CMK (cell line): ENCODE measurements around the gene CNTNAP4.

Source experiments
- DNase-seq: peaks from one replicate; pipeline ENCODE4 v3.0.0-alpha.2; 2010; ENCODE audit warnings: low read depth

CNTNAP4 gene

DNA sequence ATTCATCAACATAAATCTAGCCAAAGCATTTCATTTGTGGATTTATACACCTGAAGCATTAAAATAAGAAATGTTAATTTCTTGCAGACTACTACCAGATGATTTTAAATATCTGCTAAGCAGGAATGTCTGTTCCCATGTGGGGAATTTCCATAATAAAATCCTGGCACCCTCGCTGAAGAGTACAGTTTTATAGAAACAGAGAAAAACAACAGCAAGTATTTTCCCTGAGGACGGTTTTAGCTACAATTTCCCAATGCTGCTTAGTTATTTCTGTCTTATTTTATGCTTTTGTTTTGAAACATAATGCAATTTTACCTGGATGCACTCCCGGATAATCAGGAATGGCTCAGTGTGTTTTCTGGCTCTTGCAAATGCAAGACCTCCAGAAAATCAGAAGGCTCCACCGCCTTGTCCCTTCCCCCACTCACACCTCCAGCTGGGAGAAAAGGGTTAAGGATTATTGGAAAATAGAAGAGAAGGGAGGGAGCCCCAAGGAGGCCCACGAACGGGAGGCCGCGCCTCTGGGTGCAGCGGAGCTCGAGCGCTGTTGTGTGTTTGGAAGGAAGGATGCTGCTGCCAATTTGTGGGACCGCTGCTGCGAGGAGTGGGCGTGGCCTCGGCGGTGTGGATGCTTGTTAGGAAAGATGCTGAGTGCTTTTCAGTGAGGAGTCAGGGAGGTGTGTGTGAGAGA is at the start of gene CNTNAP4:
CNTNAP4 (plus strand) TSS at position 657 of the 694 bp plus-strand sequence. CDS start 262 bp downstream, outside the sequence.
- DNase-seq = no peak

DNA sequence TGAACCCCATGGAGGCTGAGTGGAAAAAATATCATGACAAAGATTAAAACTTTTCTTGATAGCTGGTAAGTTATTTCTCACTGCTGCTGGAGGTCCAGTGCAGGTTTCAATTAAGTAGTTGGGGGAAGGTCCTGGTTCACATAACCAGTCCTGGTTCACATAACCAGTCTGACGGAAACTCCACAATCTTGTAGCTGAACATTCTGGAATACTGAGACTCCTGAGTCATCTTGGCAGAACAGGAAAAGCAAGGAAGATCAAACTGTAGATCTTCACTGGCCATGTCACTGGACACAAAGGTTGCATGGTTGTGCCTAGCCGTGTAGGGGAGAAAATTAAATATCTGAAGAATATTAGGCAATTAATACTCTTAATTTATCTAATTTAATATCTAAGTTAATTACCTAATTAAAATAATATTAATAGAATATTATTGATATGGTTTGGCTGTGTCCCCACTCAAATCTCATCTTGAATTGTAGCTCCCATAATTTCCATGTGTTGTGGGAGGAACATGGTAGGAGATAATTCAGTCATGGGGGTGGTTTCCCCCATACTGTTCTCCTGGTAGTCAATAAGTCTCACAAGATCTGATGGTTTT is 48.6 kb upstream of the CNTNAP4 start:
- no peak for DNase-seq

DNA sequence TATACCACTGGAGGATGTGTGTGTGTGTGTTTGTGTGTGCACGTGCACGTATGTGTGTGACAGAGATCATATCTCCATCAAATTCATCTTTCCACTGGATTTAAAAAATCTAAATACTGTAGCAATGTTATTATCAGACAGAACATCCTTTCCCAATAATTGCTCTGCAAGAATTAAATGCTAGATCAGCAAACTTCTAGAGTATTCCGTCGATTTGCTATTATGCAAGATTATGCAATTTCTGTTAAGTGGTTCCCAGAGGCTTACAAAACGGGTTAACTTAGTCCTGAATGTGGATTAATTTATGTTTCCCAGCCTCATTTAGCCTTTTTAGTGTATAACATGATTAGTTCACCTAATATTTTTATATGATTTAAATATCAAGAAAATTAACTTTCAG is 44.5 kb upstream of the CNTNAP4 start:
- DNase-seq = no peak

DNA sequence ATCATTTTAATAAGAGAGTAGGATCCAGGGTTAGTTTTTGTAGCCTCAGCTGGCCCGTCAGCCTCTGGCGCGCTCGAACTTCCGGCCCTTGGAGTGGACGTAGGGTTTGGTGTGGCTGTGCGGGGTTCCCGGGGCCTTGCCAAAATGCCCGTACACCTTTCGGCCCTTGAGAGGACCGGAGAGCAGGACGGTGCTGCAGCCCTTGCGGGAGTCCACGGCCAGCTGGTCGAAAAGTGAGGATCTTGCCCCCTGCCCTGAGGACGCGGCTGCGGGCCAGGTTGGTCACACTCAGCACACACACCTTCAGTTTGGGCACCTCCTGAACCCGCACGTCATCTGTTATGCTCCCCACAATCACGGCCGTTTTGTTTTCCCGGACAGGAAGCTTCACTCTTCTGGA is 42.2 kb upstream of the CNTNAP4 start:
- no peak for DNase-seq

DNA sequence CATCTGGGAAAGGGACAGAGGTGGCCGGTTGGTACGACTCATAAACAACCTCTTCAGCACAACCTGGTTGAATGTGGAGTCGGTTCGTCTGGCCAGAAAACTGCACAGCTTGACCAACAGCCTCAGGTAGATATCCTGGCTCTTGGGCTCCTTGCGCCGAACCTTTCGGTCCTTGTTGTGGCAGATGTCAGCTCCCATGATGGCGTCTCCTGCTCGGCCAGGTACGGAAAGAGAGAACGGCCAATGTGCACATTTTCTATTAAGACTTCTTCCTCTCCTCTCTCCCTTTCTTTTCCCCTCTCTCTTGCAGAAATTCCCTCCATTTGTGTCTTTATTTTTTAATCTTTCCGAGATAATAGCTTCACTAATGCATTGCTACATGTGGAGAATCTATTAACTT is 41.8 kb upstream of the CNTNAP4 start:
- no peak for DNase-seq

DNA sequence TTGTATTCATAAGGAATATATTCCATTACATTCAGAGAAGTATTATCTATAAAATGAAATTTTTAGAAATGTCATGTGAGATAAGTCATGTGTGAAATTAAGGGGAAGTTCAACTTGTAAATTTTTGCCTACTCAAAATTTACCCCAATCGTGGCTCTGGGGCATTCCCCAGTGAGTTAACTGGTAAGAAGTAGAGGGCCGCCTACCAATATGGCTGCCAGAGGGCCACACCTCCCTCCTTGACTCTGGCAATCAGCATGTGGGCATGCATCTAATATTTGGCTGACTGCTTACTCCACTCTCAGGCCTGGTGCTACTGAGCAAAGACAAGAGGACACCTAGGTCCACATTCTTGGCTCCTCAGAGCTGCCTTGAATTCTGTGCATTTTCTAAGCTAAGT is 39.7 kb upstream of the CNTNAP4 start:
- DNase-seq = no peak

DNA sequence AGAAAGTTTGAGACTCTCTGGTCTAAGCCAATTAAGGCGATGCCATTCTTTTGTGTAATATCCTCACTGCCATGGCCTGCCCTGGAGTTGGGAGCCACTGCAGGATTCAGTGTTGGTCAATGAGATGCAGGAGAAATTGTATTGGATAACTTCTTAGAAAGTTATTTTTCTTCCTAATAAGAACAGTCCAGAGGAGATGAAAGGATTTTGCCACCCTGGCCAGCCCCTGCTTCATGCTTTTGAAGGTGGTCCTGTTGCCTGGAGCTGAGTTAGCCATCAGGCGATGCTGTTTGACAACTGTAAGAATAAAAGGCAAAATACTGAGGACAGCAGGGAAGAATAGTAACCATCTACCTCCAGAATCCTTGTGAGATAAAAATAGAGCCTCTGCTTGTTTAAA is 35.4 kb upstream of the CNTNAP4 start:
- no peak for DNase-seq

DNA sequence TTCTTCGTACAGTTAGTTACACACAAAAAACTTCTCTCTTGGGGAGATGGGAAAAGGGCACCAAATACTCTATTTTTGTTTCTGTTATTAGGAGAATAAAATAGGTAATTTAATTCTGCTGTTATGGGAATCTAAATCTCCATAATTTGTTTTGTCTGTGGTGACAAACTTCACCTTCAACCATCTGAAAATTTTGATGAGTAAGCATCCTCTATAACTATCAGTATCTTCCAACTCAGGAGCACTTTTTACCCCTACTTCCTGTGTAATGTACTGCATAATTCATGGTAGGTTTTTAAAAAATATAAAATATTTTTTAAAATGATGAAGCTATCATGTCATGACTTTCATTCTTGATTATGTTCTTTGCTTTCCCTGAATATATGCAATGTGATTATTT is 33.6 kb upstream of the CNTNAP4 start:
- no peak for DNase-seq

DNA sequence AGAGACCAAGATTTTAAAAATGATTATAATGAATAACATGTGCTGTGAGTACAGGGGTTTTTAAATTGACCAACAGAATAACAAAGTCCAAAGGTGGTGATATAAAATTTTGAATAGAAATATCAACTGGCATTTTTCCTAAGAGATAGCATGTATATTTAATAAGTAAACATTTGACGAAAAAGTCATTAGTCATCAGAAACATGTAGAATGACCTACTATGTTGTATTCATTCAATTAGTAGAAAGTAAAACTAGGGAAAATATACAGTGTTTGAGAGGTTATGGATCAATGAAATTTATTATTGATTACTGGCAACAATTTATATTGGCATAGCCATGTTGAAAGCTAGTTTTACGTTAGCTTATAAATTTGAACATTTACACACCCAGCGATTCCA is 30.6 kb upstream of the CNTNAP4 start:
- DNase-seq = no peak

DNA sequence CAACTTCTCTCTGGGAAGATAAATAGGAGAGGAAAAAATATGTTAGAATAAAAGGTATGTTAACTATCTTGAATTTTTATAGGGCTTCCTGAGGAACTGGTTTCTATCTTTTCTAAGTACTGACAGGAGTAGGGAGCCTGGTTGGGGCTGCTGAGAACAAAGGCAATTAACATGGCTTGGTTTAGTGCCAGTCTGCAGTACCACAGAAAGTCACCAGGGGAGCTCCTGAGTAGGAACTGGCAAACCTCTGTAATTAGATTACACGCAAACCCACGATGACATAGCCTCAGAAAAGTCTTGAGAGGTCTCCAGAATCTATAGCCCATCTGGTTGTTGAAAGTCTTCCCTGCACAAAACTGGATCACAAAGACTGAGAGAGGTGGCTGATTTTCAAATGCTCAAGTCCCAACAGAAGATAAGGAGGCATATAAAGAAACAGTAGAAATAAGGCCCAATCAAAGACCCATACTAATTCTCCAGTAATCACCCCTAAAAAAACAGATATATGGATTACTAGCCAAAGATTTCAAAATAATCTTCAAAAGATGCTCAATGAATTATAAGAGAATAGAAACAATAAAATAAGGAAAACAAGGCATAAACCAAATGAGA is 11.7 kb upstream of the CNTNAP4 start:
- DNase-seq = no peak

DNA sequence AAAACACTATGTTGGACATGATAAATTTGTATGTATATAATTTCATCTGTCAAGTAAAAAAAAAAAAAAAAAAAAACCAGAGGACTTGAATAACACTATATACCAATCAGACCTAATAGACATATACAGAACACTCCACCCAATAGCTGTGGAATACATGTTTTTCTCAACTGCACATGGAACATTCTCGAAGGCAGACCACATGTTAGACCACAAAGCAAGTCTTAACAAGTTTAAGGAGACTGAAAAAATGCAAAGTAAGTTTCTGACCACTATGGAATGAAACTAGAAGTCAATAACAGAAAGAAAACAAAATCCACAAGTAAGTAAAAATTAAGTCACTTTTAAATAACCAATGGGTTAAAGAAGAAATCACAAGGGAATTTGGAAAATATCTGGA is 8.4 kb upstream of the CNTNAP4 start:
- DNase-seq = no peak

DNA sequence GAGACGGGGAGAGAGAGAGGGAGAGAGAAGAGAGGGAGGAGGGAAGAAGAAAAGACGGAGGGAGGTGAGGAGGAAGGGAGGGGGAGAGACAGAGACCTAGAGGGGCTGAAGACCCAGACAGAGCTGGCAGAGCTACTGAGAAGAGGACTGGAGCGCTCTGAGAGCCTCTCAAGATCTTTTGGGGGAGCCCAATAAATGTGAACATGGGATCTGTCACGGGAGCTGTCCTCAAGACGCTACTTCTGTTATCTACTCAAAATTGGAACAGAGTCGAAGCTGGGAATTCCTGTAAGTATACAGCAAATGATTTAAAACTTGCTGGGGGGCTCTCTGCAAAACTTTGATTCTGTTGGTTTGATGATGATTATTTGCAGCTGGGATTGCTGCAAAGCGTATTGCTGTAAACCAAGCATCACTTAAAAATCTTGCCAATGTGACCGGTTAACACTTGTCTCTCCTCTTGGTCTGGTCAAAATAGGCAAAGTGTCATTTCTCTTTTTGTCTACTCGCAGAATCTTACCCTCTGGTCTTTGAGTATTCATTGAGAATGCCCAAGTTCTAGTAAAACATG is 344 bp downstream of the CNTNAP4 start:
- DNase-seq = no peak

DNA sequence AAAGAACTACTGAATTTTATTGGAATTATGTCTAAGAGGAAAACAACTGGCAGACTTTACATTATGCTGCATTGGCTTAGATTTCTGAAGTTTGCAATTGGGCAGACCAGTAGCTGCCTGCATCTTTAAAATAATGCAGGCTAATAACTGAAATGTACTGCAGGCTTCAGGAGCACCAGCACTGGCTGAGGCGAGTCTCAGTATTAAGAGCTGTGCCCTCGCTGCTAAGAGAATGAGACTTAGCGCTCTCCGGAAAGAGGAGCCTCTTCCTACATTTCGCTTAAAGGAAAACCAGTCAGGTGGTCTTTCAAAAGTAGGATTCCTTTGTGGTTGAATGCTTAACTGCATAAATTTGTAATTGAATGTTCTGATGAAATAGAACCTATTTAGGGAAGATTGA is 885 bp downstream of the CNTNAP4 start:
- no peak for DNase-seq

DNA sequence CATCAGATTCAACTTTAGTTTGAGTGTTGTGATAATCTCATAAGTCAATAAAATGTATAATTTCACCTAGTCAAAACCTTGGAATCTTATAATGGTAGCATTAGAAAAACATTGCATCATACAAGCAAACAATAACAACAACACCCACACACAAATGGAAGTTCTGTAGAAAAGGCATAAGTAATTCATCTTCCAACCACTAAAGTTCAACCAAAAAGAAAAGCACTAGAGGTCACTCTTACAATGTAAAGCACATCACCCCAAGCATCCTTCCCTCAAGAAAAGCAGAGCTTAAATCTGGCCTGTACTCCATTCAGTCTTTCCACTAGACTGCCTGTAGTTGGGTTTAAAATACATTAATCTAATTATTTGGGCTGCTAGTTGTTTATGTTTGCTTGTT is 1.8 kb downstream of the CNTNAP4 start:
- no peak for DNase-seq

DNA sequence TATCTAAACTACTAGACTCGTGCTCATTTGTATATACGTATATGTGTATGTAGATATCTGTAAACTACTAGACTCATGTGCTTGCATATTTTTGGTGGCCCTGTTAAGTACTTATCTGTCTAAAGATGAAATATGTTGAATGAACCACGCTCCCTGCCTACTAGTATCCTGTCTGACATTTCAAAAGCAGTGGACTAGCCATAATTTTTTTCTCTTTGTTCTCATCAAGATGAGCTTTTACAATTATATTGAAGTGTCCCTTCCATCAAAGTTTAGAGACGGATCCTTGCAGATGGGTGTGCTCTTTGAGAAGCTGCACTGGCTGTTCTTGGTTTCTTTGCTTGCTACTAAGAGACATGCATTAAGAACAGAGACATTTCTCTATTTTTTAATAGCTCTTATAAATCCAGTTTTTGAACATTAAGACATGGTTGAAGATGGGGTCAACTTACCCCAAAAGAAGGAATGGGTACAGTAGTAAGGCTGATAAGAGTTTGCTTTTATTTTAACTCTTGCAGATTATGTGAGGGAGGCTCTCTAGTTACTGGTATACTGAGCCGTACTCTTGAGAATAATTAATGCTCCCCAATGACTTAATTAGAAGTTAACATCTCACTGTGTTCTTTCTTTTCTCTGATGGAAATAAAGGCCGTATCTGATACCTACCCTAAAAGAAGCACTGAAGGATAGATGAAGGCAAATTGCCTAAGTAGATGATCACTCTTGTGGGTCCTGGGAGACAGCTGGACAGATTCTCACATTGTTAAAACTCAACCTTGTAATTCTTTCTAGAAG is 3.4 kb downstream of the CNTNAP4 start:
- no peak for DNase-seq

DNA sequence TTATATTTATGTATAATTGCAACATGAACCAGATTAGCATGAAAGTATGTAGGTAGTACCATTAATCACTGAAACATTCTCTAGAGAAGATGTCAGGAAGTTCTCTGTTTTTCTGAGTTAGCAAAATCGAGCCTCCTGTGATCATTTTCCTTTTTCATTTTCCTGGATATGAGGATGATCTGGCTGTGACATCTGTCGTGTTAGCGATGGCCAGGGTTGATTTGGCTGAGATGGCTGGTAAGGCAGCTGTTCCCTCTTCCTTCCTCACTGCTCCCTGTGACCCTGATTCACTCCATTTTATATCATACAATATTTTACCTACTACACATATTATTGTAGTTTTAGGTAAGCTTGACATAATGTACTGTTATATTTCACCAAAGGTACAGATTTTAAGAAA is 10.3 kb downstream of the CNTNAP4 start:
- peak; percentile 68 for DNase-seq

DNA sequence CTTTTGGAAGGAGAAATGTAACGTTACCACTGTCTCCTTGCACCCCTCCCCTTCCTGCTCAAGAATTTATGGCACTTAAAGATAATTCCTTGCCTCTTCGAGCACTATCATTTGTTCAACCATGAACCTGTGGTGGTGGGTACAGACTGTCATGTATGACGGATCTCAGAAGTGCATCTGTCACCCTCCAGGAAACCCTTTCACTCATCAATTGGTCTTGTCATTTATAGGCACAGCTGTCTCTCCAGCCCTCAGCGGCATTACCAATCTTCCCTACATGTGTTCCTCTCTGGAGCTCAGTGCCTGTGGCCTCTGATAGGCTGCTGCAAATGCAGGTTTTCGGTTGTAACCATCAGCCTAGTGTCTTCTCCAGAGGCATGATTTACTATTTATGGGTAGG is 15.0 kb downstream of the CNTNAP4 start:
- DNase-seq = peak; percentile 86

DNA sequence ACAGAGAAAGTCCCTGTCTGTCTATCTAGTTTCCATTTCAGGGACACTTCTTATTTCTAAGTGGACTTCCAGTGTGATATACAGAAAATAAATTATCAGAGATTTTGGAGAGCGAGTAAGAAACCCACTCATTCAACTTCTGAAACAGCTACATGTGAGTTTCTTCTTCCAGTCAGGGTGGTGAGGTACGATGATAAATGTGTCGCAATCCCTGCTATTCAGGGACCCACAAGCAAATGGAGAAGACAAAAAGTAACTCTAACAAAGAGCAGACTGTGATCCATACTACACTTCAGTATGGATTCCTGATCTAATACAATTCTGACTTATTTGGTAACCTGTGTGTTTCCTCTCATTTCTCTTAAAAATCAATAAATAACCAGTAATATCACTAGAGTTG is 16.8 kb downstream of the CNTNAP4 start:
- no peak for DNase-seq

DNA sequence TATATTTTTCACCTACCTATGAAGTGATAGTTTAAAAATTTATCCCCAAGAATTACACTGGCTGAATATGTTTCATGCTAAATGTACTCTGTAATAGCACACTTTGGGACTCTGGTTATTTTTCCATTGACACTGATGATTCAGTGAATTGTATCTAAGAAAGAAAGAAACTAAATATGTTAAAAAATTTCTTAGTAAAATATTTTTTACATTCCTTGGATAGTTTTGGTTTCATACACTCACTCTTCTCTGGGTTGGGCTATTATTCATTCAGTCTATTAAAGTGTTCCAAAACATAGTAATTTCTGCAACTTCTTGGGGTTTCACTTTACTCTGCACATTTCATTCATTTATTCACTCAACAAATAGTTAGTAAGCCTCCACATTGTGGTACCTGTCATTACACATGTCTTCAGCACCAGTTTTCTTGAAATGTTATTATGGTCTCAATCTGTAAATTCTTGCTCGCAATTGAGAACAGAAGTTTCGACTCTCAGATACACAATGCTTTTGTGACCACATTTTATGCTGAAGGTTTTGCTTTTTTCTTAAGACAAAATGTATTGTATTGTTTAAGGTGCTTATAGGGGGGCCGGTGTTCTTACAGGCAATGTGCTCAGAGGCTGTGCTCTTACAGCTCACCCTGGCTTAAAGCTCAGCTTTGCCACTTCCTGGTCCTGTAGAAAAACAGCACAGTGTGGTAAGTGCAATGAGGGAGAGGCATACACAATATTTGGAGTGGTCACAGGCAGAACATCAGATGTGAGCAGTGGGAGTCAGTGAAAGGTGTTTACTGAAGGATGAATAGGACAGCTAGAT is 17.4 kb downstream of the CNTNAP4 start:
- no peak for DNase-seq

DNA sequence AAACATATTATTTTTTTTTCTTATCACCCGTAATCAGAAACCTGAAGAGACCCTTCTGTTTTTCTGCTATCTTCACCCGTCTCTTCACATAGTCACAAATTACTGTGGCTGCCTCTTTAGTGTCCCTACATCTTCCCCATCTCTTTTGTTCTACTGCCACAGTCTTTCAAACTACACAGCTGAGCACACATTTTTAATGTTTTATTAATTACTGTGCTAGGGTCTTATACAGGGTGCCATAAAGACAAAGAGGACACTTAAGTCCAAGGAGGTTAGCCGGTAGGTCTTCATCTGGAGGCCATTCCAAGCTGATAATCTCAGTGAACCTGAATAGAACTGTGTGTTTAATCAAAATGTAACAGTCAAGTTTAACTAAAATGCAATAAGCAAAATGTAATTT is 20.7 kb downstream of the CNTNAP4 start:
- no peak for DNase-seq

DNA sequence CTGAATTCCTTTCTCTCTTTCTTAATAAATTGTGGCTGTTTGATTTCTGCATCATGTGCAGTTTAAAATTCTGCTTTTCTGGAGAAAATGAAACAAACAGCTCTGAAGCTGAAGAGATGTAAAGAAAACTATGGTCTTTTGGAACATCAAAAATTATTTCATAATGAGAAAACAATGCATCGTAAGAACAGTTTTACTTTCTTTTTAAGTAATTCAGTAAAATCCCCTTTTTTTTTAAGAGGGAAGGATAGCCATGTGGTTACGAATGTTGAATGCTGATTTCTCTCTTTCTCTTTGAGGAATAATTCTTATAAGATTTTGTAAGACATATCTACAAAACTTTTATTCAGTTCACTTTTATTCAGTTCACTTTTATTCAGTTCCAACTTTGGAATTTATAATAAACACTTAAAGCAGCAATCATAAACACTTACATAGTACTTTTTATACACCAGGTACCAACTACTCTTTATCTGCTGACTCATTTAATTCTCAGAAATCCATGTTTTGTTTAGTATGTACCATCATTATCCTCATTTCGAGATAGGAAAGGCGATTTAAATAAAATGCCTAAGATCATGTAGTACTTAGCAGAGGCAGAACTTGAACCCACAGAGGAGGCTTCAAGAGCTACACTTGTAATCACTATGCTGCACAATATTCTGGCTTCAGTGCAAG is 26.6 kb downstream of the CNTNAP4 start:
- no peak for DNase-seq
